HG02938 (cell line): ENCODE results near the gene ALPG.

Experiments
- ATAC-seq: cut with Tn5 transposase; IDR thresholded peaks from one replicate; pipeline ENCODE4 v1.9.1; 2021; ENCODE audit warnings: mild to moderate bottlenecking, moderate library complexity; ENCODE audit not compliant: unreplicated experiment

Gene ALPG

DNA sequence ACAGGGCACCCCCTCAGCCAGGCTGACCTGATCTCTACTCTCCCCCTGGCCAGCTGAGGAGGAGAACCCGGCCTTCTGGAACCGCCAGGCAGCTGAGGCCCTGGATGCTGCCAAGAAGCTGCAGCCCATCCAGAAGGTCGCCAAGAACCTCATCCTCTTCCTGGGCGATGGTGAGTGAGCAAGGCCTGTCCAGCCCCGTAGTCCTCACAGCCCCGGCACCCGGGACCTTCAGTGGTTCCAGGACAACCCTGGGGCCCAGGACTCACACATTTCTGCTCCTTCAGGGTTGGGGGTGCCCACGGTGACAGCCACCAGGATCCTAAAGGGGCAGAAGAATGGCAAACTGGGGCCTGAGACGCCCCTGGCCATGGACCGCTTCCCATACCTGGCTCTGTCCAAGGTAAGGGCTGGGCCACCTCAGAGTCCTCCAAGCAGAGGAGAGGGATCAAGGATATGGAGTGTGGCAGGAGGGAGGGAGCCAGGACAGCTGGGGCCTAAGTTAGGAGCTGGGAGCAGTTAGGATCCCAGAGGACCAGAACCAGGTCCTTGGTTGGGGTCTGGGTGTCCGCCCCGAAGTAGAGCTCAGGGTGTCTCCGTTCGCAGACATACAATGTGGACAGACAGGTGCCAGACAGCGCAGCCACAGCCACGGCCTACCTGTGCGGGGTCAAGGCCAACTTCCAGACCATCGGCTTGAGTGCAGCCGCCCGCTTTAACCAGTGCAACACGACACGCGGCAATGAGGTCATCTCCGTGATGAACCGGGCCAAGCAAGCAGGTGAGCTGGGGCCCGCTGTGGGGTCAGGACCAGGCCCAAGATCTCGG, 49.9 kb downstream of the ALPG start:
- ATAC-seq = no peak

DNA sequence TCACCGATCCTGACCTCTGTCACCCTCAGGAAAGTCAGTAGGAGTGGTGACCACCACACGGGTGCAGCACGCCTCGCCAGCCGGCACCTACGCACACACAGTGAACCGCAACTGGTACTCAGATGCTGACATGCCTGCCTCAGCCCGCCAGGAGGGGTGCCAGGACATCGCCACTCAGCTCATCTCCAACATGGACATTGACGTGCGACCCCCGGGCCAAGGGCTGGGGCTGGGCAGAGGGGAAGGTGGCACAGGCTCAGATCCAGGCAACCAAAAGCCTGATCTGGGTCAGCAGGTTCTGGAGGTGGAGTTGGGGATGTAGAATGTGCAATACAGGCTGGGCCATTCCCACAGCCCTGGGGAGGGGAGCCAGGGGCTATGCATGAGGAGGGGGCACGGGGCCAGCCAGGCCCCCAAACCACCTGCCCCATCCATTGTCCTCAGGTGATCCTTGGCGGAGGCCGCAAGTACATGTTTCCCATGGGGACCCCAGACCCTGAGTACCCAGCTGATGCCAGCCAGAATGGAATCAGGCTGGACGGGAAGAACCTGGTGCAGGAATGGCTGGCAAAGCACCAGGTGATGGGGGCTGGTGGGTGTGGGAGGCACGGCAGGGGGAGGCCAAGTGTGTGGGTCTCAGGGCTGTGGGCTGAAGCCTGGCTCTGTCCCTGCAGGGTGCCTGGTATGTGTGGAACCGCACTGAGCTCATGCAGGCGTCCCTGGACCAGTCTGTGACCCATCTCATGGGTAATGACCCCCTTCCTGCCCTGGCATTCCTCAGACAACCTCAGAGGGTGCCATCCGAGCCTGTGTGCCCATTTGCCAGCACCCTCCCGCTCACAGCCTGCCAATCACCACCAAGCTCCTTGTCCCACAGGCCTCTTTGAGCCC, 50.7 kb downstream of the ALPG start:
- ATAC-seq = no peak

DNA sequence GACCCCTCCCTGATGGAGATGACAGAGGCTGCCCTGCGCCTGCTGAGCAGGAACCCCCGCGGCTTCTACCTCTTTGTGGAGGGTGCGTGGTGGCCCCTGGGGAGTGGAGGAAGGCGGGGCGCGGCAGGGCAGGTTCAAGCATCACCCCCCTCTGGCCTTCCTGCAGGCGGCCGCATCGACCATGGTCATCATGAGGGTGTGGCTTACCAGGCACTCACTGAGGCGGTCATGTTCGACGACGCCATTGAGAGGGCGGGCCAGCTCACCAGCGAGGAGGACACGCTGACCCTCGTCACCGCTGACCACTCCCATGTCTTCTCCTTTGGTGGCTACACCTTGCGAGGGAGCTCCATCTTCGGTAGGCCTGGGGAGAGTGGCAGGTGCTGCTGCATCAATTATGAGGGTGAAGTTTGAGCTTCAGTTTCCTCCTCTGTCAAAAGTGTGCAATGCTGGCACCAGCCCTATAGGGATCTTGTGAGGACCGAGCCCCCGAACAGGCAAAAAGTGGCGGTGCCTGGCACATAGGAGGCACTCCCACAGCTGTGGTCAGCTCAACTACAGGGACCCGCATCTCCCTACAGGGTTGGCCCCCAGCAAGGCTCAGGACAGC, 51.5 kb downstream of the ALPG start:
- ATAC-seq = no peak

DNA sequence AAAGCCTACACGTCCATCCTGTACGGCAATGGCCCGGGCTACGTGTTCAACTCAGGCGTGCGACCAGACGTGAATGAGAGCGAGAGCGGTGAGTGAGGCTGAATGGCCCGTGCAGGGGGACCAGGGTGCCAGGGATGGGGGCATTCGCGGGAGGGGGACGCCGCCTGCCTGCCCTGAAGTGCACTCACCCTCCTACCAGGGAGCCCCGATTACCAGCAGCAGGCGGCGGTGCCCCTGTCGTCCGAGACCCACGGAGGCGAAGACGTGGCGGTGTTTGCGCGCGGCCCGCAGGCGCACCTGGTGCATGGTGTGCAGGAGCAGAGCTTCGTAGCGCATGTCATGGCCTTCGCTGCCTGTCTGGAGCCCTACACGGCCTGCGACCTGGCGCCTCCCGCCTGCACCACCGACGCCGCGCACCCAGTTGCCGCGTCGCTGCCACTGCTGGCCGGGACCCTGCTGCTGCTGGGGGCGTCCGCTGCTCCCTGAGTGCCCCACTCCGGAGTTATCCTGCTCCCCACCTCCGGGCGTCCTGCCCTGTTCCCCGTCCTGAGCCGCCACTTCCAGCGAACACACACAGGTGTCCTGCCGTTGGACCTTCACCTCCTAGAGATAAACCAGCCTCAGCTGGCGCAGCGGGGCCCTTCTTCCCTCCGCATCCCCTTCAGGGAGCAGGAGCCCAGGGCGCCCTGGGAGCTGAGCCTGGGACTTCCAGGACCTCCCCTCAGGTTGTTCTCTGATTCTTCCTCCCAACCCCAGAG, 52.2 kb downstream of the ALPG start:
- no peak for ATAC-seq

DNA sequence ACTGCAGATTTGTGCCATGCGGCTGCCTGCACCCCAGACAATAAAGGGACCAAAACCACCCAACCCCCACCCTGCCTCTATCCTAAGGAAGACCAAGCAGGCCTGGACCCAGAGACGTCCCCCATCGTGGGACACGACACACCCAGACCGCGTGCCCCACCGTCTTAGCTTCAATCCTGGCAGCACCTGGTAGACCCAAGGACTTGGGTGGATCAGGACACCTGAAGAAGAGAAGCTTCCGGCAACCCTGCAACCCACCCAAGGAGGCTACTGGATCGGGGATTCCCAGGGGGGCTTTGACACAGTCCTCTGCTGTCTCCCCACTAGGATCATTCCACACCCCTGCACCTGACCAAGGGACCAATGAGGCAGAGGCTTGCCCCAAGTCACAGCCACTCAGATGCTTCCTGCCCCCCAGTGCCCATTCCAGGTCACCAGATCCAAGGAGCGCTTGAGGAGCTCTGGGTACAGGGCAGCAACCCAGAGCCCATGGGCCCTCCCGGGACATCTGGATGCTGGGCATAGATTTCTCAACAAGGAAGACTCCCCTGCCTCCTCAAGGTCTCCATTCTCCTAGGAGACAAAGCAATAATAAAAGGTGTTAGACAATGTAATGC, 52.9 kb downstream of the ALPG start:
- no peak for ATAC-seq

DNA sequence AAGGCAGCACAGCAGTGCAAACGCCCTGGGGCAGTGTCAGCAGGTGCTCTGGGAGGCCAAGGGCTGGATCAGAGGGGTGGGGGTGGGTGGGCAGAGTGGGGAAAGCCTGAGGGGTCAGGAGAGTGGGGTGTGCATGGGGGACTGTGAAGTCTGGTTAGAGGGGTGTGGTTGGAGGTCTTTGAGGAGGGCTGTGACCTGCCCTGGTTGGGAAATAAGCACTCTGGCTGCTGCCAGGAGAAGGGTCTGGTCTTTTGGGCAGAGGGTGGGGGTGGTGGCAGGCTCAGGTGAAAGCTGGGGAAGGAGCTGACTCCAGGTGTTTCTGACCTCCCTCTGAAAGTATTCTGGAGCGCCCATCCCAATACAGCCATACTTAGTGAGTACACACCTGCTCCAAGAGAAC, 53.5 kb downstream of the ALPG start:
- no peak for ATAC-seq
